Measurements from ENCODE around the gene FCRLB.

FCRLB gene

DNA sequence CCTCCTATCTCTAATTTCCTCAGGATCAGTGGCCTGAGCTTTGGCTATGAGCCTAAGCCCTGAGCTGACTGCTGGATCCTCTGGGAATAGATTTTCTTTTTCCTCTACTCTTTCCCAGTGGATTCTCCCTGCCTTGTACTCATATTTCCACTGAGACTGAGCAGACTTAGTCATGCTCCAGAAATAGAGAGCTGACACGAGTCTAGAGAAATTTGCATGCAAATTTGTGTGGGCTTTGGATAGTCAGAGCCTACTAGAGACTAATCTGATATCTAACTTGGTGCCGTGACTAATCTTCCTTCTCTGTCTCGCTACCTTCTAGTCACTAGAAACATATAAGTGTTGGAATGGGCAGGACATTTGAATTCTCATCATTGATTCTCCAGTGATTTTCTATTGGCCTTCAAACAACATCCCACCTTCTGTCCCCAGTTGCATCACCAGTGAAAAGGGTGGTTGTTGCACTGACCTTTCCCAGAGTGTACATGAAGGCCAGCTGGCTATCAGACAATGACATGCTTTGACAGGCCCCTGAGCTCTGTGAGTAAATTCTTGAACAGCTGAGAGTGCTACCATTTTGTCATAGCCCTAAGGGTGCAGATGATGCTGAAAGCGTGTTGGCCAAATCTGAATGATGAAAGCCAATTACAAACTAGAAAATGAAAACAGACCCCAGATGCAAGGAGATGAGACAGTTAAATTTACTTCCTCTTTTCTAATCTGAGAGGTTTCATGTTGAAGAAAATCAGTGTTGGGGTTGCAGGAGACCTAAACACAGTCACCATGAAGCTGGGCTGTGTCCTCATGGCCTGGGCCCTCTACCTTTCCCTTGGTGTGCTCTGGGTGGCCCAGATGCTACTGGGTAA, 14.6 kb upstream of the FCRLB start, which contains the start of gene FCRLA:
Gene FCRLA, plus strand, starts transcription at position 748 of the 866 bp plus-strand sequence. Its CDS starts 36 bp downstream, at position 784.
- TF ChIP-seq, protein P1, sequence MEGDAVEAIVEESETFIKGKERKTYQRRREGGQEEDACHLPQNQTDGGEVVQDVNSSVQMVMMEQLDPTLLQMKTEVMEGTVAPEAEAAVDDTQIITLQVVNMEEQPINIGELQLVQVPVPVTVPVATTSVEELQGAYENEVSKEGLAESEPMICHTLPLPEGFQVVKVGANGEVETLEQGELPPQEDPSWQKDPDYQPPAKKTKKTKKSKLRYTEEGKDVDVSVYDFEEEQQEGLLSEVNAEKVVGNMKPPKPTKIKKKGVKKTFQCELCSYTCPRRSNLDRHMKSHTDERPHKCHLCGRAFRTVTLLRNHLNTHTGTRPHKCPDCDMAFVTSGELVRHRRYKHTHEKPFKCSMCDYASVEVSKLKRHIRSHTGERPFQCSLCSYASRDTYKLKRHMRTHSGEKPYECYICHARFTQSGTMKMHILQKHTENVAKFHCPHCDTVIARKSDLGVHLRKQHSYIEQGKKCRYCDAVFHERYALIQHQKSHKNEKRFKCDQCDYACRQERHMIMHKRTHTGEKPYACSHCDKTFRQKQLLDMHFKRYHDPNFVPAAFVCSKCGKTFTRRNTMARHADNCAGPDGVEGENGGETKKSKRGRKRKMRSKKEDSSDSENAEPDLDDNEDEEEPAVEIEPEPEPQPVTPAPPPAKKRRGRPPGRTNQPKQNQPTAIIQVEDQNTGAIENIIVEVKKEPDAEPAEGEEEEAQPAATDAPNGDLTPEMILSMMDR (IDR thresholded peaks at IDR 0.05; ENCODE audit: low read depth, low read length, missing control alignments) = no peak
- no peak within 1 kb of the TSS for H3K4me3 ChIP-seq (ENCODE audit: low read depth, low read length)
- DNase-seq (ENCODE audit: low read depth) = peak; percentile 60
- in situ Hi-C loops (cut with HindIII; ENCODE audit: low sequenced_read_pairs) = no loop called here

DNA sequence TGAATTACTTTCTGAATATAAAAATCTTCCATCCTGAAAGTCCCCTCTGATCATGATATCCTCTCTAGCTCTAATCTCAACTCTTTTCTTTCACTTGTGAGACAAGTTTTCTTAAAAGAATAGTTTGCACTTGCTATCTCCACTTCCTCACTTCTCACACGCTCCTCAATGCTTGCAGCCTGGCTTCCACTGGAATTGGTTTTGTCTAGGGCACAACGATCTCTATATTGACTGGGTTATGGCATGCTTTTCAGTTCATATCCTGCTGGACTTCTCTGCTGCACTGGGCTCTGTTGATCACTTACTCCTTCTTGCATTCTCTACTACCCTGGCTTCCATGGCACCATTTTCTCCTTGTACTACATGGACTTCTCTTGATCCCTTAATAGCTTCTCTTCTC, 13.8 kb upstream of the FCRLB start:
- no peak for DNase-seq (ENCODE audit: low read depth)
- TF ChIP-seq, protein P1 (IDR thresholded peaks at IDR 0.05; ENCODE audit: low read depth, low read length, missing control alignments) = no peak
- H3K4me3 ChIP-seq (ENCODE audit: low read depth, low read length) = no peak overlapping the region
- in situ Hi-C loops (cut with HindIII; ENCODE audit: low sequenced_read_pairs) = no loop called here

DNA sequence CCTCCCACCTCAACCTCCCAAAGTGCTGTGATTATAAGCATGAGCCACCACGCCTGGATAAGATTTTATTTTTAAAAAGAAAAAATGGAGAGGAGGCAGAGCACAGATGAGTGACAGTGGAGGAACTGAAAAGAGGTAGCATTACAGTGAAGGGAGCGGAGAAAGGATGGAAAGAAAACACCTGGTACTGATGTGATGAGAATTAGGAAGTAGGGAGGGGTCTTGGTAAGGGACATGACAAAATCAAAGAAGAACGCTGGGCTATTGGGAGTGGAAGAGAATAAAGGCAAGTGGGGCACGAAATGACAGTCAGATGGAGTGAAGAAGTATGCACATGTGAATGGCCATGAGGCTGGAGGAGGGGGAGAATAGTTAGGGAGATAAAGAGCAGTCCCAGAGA, 12.0 kb upstream of the FCRLB start:
- in situ Hi-C loops (cut with HindIII; ENCODE audit: low sequenced_read_pairs) = no loop called here
- DNase-seq (ENCODE audit: low read depth) = no peak
- TF ChIP-seq, protein P1 (IDR thresholded peaks at IDR 0.05; ENCODE audit: low read depth, low read length, missing control alignments) = no peak
- no peak overlapping the region for H3K4me3 ChIP-seq (ENCODE audit: low read depth, low read length)

DNA sequence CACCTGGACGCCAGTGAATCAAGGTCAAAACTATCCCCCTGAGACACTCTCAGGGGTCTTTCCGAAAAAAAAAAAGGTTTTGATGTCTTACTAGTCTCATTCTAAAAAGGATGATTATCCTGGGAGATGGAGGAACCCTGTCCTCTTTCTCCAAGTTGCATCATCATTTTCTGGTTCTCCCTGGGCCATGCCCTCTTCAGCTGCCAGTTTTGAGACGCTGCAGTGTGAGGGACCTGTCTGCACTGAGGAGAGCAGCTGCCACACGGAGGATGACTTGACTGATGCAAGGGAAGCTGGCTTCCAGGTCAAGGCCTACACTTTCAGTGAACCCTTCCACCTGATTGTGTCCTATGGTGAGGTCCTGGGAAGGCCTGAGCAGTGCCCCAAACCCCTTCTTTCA, 10.8 kb upstream of the FCRLB start:
- no peak overlapping the region for H3K4me3 ChIP-seq (ENCODE audit: low read depth, low read length)
- in situ Hi-C loops (cut with HindIII; ENCODE audit: low sequenced_read_pairs) = no loop called here
- DNase-seq (ENCODE audit: low read depth) = no peak
- TF ChIP-seq, protein P1 (IDR thresholded peaks at IDR 0.05; ENCODE audit: low read depth, low read length, missing control alignments) = no peak

DNA sequence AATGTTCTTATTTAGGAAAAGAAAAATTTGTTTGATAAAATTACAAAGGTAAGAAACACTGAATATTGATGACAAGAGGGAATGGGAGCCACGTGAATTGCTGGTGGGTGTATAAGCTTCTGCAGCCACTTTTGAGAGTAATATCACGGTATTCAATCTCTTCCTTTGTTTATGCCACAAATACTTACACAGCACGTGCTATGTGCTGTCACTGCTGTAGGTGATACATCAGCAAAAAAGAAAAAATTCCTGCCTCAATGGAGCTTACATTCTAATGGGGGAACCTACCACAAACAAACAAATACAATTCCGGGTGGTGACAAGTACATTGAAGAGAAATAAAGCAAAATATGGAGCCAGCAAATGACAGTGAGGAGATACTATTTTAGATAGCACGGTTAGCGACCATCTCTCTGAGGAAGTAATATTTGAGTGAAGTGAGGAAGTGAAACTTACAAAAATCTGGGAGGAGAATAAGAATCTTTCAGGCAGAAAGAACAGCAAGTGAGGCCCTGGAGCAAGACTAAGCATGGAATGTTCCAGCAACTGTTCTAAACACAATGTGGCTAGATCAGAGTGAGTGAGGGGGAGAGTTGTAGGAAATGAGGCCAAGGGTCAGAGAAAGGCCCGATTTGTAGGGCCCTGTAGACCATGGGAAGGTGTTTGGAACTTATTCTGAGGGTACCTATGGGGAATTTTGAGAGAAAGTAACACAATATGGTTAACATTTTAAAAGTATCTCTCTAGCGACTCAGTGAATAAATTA, 2.6 kb upstream of the FCRLB start:
- in situ Hi-C loops (cut with HindIII; ENCODE audit: low sequenced_read_pairs) = no loop called here
- no peak for DNase-seq (ENCODE audit: low read depth)
- TF ChIP-seq, protein P1 (IDR thresholded peaks at IDR 0.05; ENCODE audit: low read depth, low read length, missing control alignments) = no peak
- H3K4me3 ChIP-seq (ENCODE audit: low read depth, low read length) = no peak overlapping the region

GRCh38 chr1:161719325-161719611, 2.1 kb upstream of the FCRLB start:
- TF ChIP-seq, protein P1 (IDR thresholded peaks at IDR 0.05; ENCODE audit: low read depth, low read length, missing control alignments) = no peak
- in situ Hi-C loops (cut with HindIII; ENCODE audit: low sequenced_read_pairs) = no loop called here
- no peak for DNase-seq (ENCODE audit: low read depth)
- no peak overlapping the region for H3K4me3 ChIP-seq (ENCODE audit: low read depth, low read length)

Data from astrocyte of the cerebellum (primary cell).